ENCODE measurements around the gene TBX1. TPM values are rescaled to one million over a fixed set of nuclear protein-coding genes. Genes with fewer than 3 reads are reported as not detected.

TBX1 gene
- total RNA-seq, 1 donor from 2014 or later: not detected

DNA sequence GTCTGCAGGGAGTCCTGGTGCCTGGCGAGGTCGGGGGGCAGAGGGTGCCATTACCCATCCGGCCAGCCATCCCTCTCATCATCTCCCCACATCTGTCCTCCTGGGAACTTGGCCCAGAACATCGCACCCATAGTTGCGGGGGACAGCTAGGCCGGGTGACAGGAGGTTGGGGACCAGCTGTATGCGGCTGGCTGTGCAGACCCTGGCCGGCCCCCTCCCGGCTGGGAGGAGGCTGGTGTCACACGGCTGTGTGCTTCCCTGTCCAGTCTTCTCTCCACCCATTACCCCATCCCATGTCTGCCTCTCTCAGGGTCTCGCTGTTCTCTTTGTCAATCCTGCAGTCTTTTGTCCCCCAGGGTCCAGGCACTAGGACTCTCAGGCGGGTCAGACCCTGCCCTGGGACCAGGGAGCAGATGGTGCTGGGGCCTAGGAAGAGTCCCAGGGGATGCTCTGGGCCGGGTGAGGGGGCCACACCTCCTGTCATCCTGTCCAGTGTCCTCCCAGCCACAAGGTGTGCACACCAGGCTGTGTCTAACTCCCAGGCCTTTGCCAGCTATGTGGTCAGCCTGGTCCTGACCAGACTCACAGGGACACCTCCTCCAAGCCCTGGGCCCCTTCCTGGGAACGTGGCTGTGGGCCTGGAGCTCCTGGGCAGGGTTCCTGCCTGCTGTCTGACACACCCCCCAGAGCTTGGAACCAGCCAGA, 6.4 kb upstream of the TBX1 start:
- TF ChIP-seq CTCF (IDR thresholded peaks at IDR 0.05): no peak
- no peaks in the 10 kb centered on the region for H3K36me3 ChIP-seq
- no peaks in the 10 kb centered on the region for H3K9me3 ChIP-seq
- H3K4me1 ChIP-seq: peaks cover 0 to 12% of the 10 kb centered on the region in 2 donors
- H3K4me3 ChIP-seq: no peak overlapping the region
- no peak for DNase-seq (ENCODE audit: low spot score in 2 of 2)
- no peak overlapping the region for H3K27ac ChIP-seq
- intact Hi-C loops (cut with DNase I): loop anchor here (5.0 kb wide), 1 partner anchor 133 kb away; no protein-coding TSS in a partner anchor
- H3K27me3 ChIP-seq: peaks cover 13% of the 10 kb centered on the region

DNA sequence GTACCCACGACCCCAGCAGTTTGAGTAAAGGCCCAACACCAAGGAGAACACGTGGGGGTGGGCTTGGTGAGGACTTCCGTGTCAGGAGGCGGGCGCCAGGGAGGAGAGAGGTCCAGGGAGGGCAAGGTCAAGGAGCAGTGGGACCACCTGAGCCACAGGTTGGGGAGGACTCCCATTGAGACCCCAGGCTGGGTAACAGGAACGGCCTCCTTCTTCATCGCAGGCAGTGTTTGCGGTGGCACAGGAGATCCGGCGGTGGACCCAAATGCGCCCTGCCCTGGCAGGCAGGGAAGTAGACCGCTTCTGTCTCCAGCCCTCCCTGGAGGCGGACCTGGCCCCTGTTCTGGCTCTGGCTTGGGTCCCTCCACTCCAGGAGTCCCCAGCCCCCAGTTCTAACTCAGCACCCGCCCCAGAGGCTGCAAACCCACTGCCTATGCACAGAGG, 5.9 kb upstream of the TBX1 start:
- intact Hi-C loops (cut with DNase I): loop anchor here (5.0 kb wide), 1 partner anchor 133 kb away; no protein-coding TSS in a partner anchor
- no peaks in the 10 kb centered on the region for H3K9me3 ChIP-seq
- no peak overlapping the region for H3K27ac ChIP-seq
- no peaks in the 10 kb centered on the region for H3K36me3 ChIP-seq
- H3K27me3 ChIP-seq: peaks cover 14% of the 10 kb centered on the region
- DNase-seq (ENCODE audit: low spot score in 2 of 2): no peak
- peaks cover 0 to 12% of the 10 kb centered on the region in 2 donors for H3K4me1 ChIP-seq
- H3K4me3 ChIP-seq: peak overlapping the region in 1 of 2 donors; percentile 5
- TF ChIP-seq CTCF (IDR thresholded peaks at IDR 0.05): no peak

GRCh38 chr22:19755145-19755710, 5.3 kb upstream of the TBX1 start:
- Histone ChIP-seq H3K27me3 (peaks cover 14% of the 10 kb centered on the region), H3K4me3 (peak overlapping the region in 1 of 2 donors; percentile 5), H3K27ac (no peak overlapping the region), H3K36me3 (no peaks in the 10 kb centered on the region), H3K9me3 (no peaks in the 10 kb centered on the region), H3K4me1 (peaks cover 0 to 12% of the 10 kb centered on the region in 2 donors)
- TF ChIP-seq CTCF (IDR thresholded peaks at IDR 0.05): no peak
- intact Hi-C loops (cut with DNase I): no loop called here
- no peak for DNase-seq (ENCODE audit: low spot score in 2 of 2)

DNA sequence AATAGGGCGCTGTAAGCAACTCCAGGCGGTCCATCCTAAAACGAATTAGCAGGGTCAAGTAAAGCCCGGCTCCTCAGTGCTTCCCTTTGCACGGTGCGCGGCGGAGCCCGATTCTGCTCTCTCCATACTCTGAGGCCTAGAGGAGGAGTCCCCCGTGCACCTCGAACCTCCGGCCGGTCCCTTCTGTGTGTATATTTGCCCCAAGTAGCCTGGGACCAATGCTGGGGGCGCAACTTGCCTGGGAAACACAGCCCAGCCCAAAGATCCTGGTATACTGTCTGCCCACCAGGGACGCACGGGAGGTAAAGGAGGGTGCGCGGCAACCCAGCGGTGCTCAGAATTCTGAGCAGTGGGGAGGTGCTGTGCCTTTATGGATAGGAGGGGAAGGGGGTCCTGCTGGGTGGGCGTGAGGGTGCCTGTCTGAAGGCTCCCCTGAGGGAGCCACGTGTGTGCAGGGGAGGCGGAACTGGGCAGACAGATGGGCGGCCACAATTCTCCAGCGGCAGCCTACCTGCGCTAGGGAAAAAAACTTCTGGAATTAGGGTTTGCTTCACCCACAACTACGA, 4.8 kb upstream of the TBX1 start:
- Histone ChIP-seq H3K36me3 (no peaks in the 10 kb centered on the region), H3K4me3 (no peak overlapping the region), H3K27me3 (peaks cover 14% of the 10 kb centered on the region), H3K4me1 (peaks cover 0 to 12% of the 10 kb centered on the region in 2 donors), H3K27ac (no peak overlapping the region), H3K9me3 (no peaks in the 10 kb centered on the region)
- TF ChIP-seq CTCF (IDR thresholded peaks at IDR 0.05): no peak
- DNase-seq (ENCODE audit: low spot score in 2 of 2): no peak
- intact Hi-C loops (cut with DNase I): no loop called here

- peak in 2 of 3 experiments; percentile 25 to 45 for TF ChIP-seq CTCF (IDR thresholded peaks at IDR 0.05)
- H3K4me3 ChIP-seq: peak overlapping the region; percentile 30 to 47
These were observed 4.1 kb upstream of the TBX1 start for GRCh38 chr22:19756288-19757128.

More at GRCh38 chr22:19756288-19757128, 4.1 kb upstream of the TBX1 start:
- Histone ChIP-seq H3K9me3 (no peaks in the 10 kb centered on the region), H3K4me1 (peaks cover 0 to 12% of the 10 kb centered on the region in 2 donors), H3K27ac (no peak overlapping the region), H3K27me3 (peaks cover 14% of the 10 kb centered on the region), H3K36me3 (no peaks in the 10 kb centered on the region)
- no peak for DNase-seq (ENCODE audit: low spot score in 2 of 2)
- intact Hi-C loops (cut with DNase I): no loop called here
